ENCODE data around the gene KDM5A. TPM values are rescaled to one million over a fixed set of nuclear protein-coding genes. Genes with fewer than 3 reads are reported as not detected.
A peak's percentile ranks its signal among the peaks of the same experiment; 100 is the strongest.
"Not testable (repeated sequence)": the region's sequence is repeated elsewhere in the genome, so short reads cannot be mapped to it uniquely, and the experiment has no call there.

The KDM5A gene
- polyA plus RNA-seq, 4 donors, result 28.7 to 42.8 (median 40.8) TPM

GRCh38 chr12:334125-334524 is 55.0 kb downstream of the KDM5A start:
- DNase-seq (ENCODE audit: low read depth in 4 of 4, low spot score in 3 of 4), result no peak

GRCh38 chr12:332581-333205 is 56.4 kb downstream of the KDM5A start:
- no peak for DNase-seq (ENCODE audit: low read depth in 4 of 4, low spot score in 3 of 4)

- DNase-seq (ENCODE audit: low read depth in 4 of 4, low spot score in 3 of 4), result no peak
Observed at GRCh38 chr12:331287-331686, 57.8 kb downstream of the KDM5A start.

- DNase-seq (ENCODE audit: low read depth in 4 of 4, low spot score in 3 of 4), result no peak
Observed at GRCh38 chr12:325906-326305, 63.2 kb downstream of the KDM5A start.

- no peak for DNase-seq (ENCODE audit: low read depth in 4 of 4, low spot score in 3 of 4)
Observed at GRCh38 chr12:323507-323906, 65.6 kb downstream of the KDM5A start.

GRCh38 chr12:321606-322326 is 67.4 kb downstream of the KDM5A start:
- DNase-seq (ENCODE audit: low read depth in 4 of 4, low spot score in 3 of 4), result peak in 1 of 4 donors; percentile 3

GRCh38 chr12:318759-319515 is 70.2 kb downstream of the KDM5A start:
- no peak for DNase-seq (ENCODE audit: low read depth in 4 of 4, low spot score in 3 of 4)

- DNase-seq (ENCODE audit: low read depth in 4 of 4, low spot score in 3 of 4), result peak in 1 of 4 donors; percentile 1
Observed at GRCh38 chr12:308511-308910, 80.6 kb downstream of the KDM5A start.

GRCh38 chr12:307406-307805 is 81.7 kb downstream of the KDM5A start:
- no peak for DNase-seq (ENCODE audit: low read depth in 4 of 4, low spot score in 3 of 4)

- no peak for DNase-seq (ENCODE audit: low read depth in 4 of 4, low spot score in 3 of 4)
Observed at GRCh38 chr12:304805-305204, 84.3 kb downstream of the KDM5A start.

GRCh38 chr12:302766-303165 is 86.4 kb downstream of the KDM5A start:
- DNase-seq (ENCODE audit: low read depth in 4 of 4, low spot score in 3 of 4), result not testable (repeated sequence)

- not testable (repeated sequence) for DNase-seq (ENCODE audit: low read depth in 4 of 4, low spot score in 3 of 4)
Observed at GRCh38 chr12:300166-300565, 89.0 kb downstream of the KDM5A start.

GRCh38 chr12:299511-299910 is 89.6 kb downstream of the KDM5A start:
- not testable (repeated sequence) for DNase-seq (ENCODE audit: low read depth in 4 of 4, low spot score in 3 of 4)

GRCh38 chr12:298059-298458 is 91.1 kb downstream of the KDM5A start:
- not testable (repeated sequence) for DNase-seq (ENCODE audit: low read depth in 4 of 4, low spot score in 3 of 4)

- no peak for DNase-seq (ENCODE audit: low read depth in 4 of 4, low spot score in 3 of 4)
Observed at GRCh38 chr12:295132-295531, 94.0 kb downstream of the KDM5A start.

- no peak for DNase-seq (ENCODE audit: low read depth in 4 of 4, low spot score in 3 of 4)
Observed at GRCh38 chr12:293199-293598, 95.9 kb downstream of the KDM5A start.

- no peak for DNase-seq (ENCODE audit: low read depth in 4 of 4, low spot score in 3 of 4)
Observed at GRCh38 chr12:292186-292585, 96.9 kb downstream of the KDM5A start.

- DNase-seq (ENCODE audit: low read depth in 4 of 4, low spot score in 3 of 4), result no peak
Observed at GRCh38 chr12:291153-291723, 97.9 kb downstream of the KDM5A start.

GRCh38 chr12:288687-289086 is 100.4 kb downstream of the KDM5A start:
- DNase-seq (ENCODE audit: low read depth in 4 of 4, low spot score in 3 of 4), result no peak

GRCh38 chr12:286531-287300 is 102.4 kb downstream of the KDM5A start:
- DNase-seq (ENCODE audit: low read depth in 4 of 4, low spot score in 3 of 4), result no peak

GRCh38 chr12:278046-278445 is 111.1 kb downstream of the KDM5A start:
- DNase-seq (ENCODE audit: low read depth in 4 of 4, low spot score in 3 of 4), result no peak
